Tibial artery (tissue), 4 donors: ENCODE data around the gene TACR1.

Experiments used
- DNase-seq, 2 donors: peaks; one replicate each; pipeline ENCODE4 v3.0.0-alpha.2; 2019
- H3K27ac ChIP-seq, 2 donors: fragments of 200-600 bp; sonication (generic) in 1 of 2; 1 replicate in 1 of 2; 2 replicates in 1 of 2; pipeline ENCODE4 v1.5.1; 2018 to 2019; ENCODE audit warnings: mild to moderate bottlenecking in 1 of 2
- H3K27me3 ChIP-seq, 2 donors: fragments of 200-600 bp; sonication (generic) in 1 of 2; one replicate each; pipeline versions ENCODE4 v1.5.1 to v1.6.0; 2016 to 2019
- H3K36me3 ChIP-seq, 3 donors: fragments of 200-600 bp; sonication (generic) in 2 of 3; one replicate each; pipeline ENCODE4 v1.5.1; 2016 to 2019; ENCODE audit warnings: mild to moderate bottlenecking in 2 of 3
- H3K4me1 ChIP-seq, 4 donors: fragments of 200-600 bp; sonication (generic) in 2 of 4; 1 replicate in 3 of 4; 2 replicates in 1 of 4; pipeline ENCODE4 v1.5.1; 2016 to 2019
- H3K4me3 ChIP-seq, 2 donors: fragments of 200-600 bp; sonication (generic) in 1 of 2; 1 replicate in 1 of 2; 2 replicates in 1 of 2; pipeline ENCODE4 v1.5.1; 2018 to 2019; ENCODE audit warnings: mild to moderate bottlenecking in 2 of 2
- H3K9me3 ChIP-seq, 3 donors: fragments of 200-600 bp; sonication (generic) in 1 of 3; one replicate each; pipeline ENCODE4 v1.5.1; 2016 to 2019
- CTCF ChIP-seq, 2 experiments: fragments of 200-600 bp in 1 of 2; fragments of 450-650 bp in 1 of 2; IDR thresholded peaks; one replicate each; pipeline ENCODE4 v1.5.1; 2017 to 2019; ENCODE audit warnings: antibody characterized with exemption in 2 of 2, mild to moderate bottlenecking in 1 of 2, moderate library complexity in 1 of 2
- intact Hi-C: fragments of 100-400 bp; cut with DNase I; formaldehyde crosslinking; loops from one replicate; pipeline ENCODE4 v1.15.0; 2023; ENCODE audit warnings: low total_unique reads

Gene TACR1

GRCh38 chr2:75100801-75101151 lies 98.5 kb downstream of the TACR1 start:
- no peak for TF ChIP-seq CTCF (IDR thresholded peaks at IDR 0.05)

GRCh38 chr2:75100011-75100800 lies 99.1 kb downstream of the TACR1 start:
- DNase-seq = no peak

More at GRCh38 chr2:75100801-75101151, 98.5 kb downstream of the TACR1 start:
- Histone ChIP-seq H3K27me3 (no peaks in the 10 kb centered on the region), H3K4me1 (no peaks in the 10 kb centered on the region), H3K4me3 (no peak overlapping the region), H3K36me3 (no peaks in the 10 kb centered on the region), H3K27ac (no peak overlapping the region), H3K9me3 (peaks cover 0 to 5% (median 0%) of the 10 kb centered on the region in 3 donors)
- DNase-seq = no peak
- intact Hi-C loops = no loop called here

GRCh38 chr2:75099521-75099922 lies 99.8 kb downstream of the TACR1 start:
- no peak overlapping the region for H3K4me3 ChIP-seq
- peaks cover 0 to 5% (median 0%) of the 10 kb centered on the region in 3 donors for H3K9me3 ChIP-seq
- no peak for DNase-seq
- H3K4me1 ChIP-seq = no peaks in the 10 kb centered on the region
- intact Hi-C loops = no loop called here
- no peaks in the 10 kb centered on the region for H3K27me3 ChIP-seq
- no peaks in the 10 kb centered on the region for H3K36me3 ChIP-seq
- H3K27ac ChIP-seq = no peak overlapping the region
- no peak for TF ChIP-seq CTCF (IDR thresholded peaks at IDR 0.05)

More at GRCh38 chr2:75100011-75100800, 99.1 kb downstream of the TACR1 start:
- no peak for TF ChIP-seq CTCF (IDR thresholded peaks at IDR 0.05)
- intact Hi-C loops = no loop called here
- Histone ChIP-seq H3K9me3 (peaks cover 0 to 5% (median 0%) of the 10 kb centered on the region in 3 donors), H3K27me3 (no peaks in the 10 kb centered on the region), H3K4me1 (no peaks in the 10 kb centered on the region), H3K27ac (no peak overlapping the region), H3K36me3 (no peaks in the 10 kb centered on the region), H3K4me3 (no peak overlapping the region)

- Histone ChIP-seq H3K27ac (no peak overlapping the region), H3K9me3 (peaks cover 0 to 4% (median 0%) of the 10 kb centered on the region in 3 donors), H3K36me3 (no peaks in the 10 kb centered on the region), H3K4me3 (no peak overlapping the region), H3K27me3 (no peaks in the 10 kb centered on the region), H3K4me1 (no peaks in the 10 kb centered on the region)
- intact Hi-C loops = no loop called here
- TF ChIP-seq CTCF (IDR thresholded peaks at IDR 0.05) = peak in 1 of 2 experiments; percentile 33
- DNase-seq = no peak
Observed at GRCh38 chr2:75098856-75099255, 100.5 kb downstream of the TACR1 start.

- no peak for DNase-seq
- no peaks in the 10 kb centered on the region for H3K27me3 ChIP-seq
- intact Hi-C loops = no loop called here
- no peak overlapping the region for H3K27ac ChIP-seq
- no peak for TF ChIP-seq CTCF (IDR thresholded peaks at IDR 0.05)
- no peak overlapping the region for H3K4me3 ChIP-seq
- H3K4me1 ChIP-seq = no peaks in the 10 kb centered on the region
- H3K36me3 ChIP-seq = no peaks in the 10 kb centered on the region
- no peaks in the 10 kb centered on the region for H3K9me3 ChIP-seq
Observed at GRCh38 chr2:75097831-75098230, 101.5 kb downstream of the TACR1 start.
